GM19463 (cell line): ENCODE measurements around the gene TMEFF2.

Source experiments
- ATAC-seq: cut with Tn5 transposase; IDR thresholded peaks from one replicate; pipeline ENCODE4 v1.9.1; 2021; ENCODE audit warnings: mild to moderate bottlenecking, moderate library complexity; ENCODE audit not compliant: unreplicated experiment

TMEFF2 gene

DNA sequence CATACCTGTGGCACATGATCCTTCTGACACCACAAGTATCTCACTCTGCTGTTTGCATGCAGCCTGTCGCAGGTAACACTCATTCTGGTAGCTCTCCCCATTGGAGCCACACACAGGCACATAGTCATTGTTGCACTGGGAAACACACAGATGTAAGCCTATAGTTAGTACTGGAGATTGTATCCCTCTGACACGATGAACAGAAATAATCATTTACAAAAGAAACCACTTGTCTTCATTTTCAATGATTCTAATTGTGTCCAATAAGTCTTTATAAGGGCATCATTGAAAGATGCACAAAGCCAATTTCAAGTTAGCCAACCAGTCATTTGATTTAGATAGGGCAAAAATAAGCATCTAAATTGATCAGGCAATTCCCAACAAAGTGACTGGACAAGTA, 10.4 kb downstream of the TMEFF2 start:
- no peak for ATAC-seq

DNA sequence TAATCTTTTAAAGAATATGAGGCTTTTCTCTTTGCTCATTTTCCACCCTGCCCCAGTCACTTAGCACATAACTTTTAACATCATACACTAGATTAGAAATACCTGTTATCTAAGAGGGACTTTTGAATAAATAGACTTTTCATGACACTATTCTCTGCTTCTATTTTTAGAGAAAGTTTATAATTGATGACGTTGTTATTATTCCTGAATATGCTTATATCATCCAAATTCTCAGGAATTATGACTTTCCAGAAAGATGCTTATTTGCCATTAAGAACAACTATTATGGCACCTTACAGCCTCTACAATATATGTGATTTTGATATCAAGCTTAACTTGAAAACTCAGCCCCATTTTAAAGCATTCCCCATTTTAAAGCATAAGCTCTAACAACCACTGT, 11.4 kb downstream of the TMEFF2 start:
- no peak for ATAC-seq

GRCh38 chr2:192166946-192167345, 27.8 kb downstream of the TMEFF2 start:
- ATAC-seq = no peak

DNA sequence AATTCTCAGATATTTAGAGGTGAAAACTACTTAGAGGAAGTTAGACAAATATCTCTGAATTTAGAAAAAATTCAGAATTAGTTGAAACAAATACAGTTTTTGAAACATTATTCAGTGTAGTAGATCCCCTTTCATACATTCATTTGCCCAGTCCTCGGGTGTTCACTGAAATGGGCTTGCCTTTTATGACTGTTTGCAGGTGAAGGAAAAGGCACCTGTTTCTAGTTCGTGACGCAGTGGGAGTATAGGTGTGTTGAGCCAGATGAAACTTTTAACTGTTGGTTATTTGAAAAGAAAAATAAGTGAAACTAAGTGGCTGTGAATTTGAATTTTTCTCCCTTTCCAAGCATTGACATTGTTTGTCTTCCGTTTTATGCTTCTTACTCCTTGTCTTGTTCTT, 28.9 kb downstream of the TMEFF2 start:
- ATAC-seq = no peak

- ATAC-seq = peak; percentile 73
Observed at GRCh38 chr2:192162392-192163042, 32.2 kb downstream of the TMEFF2 start.

GRCh38 chr2:192161656-192162290, 33.0 kb downstream of the TMEFF2 start:
- ATAC-seq = no peak

DNA sequence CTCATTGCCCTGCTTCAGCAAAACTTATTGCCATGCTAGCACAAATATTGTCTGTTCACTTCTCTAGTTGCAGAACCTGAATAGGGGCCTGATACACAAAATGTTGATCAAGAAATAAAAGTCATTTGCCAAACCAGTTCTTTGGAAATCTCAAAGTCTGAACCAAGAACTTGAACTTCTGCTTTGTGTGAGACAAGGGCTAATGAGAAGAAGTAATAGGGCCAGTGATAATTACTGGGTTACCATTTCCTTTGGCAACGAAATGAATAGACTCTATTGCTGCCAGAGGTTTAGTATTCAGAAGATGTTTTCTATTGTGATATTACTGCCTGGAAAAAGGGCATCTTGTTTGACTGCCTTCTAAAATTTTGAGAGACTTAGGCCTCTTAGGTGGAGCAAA, 35.0 kb downstream of the TMEFF2 start:
- ATAC-seq = no peak

DNA sequence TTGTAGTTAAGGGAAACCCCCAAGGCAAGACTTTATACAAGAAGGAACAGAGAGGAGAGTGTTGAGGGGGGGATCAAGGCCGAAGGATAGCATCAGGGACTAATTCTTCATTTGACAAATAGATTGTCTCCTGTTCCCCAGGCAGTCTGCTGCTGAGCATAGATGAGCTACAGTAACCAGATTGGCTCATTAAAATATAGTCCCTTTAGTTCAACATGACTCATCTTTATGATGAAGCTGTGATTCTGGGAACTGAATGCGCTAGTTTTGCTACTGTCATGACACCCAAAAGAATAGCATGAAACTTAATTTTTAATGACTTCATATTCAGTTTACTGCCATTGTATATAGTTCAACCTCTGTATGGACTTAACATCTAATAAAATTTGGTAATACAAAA, 35.5 kb downstream of the TMEFF2 start:
- no peak for ATAC-seq

GRCh38 chr2:192157776-192158175, 37.0 kb downstream of the TMEFF2 start:
- no peak for ATAC-seq

GRCh38 chr2:192155511-192156118, 39.1 kb downstream of the TMEFF2 start:
- no peak for ATAC-seq

DNA sequence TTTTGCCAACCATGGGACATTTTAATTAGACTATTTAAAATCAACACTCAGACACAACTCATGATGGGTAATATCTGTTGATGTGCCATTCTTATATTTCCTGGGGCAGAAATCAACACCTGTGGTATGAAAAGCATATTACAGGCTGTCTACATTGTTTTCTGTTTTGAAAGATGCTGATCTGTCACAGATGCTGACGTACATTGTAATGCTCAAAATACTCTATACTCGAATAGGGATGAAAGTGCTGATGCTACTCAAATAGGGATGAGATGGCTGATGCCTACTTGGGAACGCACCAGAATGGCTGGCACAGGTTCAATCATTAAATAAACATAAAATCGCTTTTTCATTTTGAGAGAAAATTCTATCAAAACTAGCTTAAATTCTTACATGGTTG, 41.2 kb downstream of the TMEFF2 start:
- no peak for ATAC-seq

GRCh38 chr2:192151853-192152252, 42.9 kb downstream of the TMEFF2 start:
- no peak for ATAC-seq

GRCh38 chr2:192150166-192150565, 44.6 kb downstream of the TMEFF2 start:
- no peak for ATAC-seq

DNA sequence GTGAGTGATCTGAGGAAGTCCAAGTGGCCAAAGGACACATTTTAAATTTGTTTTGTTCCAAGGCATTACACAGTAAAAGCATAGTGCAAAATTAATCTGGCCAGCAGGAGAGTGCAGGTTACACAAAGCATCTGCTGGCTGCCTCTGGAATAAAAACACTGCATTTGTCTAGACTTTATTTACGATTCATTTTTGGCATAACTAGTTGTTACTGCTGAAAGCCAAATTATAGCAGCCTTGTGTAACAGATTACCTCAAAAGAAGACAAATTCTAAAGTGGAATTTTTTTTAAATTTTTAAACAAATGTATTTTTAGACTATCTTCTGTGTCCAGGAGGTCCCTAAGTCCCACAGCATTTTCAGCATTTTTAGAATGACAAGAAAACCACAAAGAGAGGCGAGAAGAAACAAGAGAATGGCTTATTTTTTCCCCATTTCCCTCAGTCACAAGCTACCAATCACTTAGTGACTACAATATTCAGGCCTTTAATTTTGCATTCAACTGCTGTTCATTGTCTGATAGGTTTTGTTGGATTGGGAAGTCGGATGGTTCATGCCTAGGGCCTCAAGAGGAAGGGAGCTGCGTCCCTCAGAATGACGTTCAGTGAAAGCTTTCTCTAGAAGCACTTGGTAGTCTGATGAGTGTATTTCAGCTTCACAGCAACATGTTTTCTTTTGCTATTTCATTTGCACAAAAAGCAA, 46.0 kb downstream of the TMEFF2 start:
- no peak for ATAC-seq

GRCh38 chr2:192148241-192148619, 46.5 kb downstream of the TMEFF2 start:
- ATAC-seq = no peak

GRCh38 chr2:192146069-192147015, 48.4 kb downstream of the TMEFF2 start:
- ATAC-seq = no peak

GRCh38 chr2:192145496-192145895, 49.2 kb downstream of the TMEFF2 start:
- no peak for ATAC-seq

- no peak for ATAC-seq
Observed at GRCh38 chr2:192140236-192140839, 54.4 kb downstream of the TMEFF2 start.

DNA sequence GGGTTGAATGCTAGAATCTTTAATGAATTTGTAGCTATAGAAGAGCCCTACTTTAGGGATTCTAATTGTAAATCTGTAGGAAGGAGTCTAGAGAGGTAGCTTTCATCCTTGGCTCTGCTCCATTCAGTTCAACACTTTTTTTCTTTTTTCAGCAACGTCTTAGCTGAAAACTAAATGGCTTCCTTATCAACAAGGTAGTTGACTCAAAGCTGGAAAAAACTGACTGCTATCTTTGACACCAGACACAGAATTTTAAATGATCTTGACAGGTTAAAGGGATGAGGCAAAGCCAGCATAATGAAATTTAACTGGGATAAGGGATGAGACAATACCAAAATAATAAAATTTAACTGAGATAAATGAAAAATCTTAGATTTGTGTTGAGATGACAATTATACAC, 54.9 kb downstream of the TMEFF2 start:
- ATAC-seq = no peak

DNA sequence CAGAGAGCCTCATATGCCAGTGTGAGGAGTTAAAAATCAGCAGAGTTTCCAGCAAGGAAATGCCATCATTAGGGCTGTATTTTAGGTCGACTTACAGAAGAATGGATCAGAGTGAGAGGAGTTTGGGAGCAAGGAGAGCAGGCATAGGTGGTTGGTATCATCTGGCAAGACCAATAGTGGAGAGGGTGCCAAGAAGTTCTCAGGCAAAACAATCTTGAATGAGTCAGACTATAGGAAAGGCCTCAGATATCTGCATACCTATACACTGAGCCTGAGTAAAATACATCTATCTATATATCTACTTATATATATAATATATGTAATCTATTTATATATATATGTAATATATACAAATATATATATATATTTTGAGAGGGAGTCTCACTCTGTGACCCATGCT, 57.3 kb downstream of the TMEFF2 start:
- no peak for ATAC-seq
